ENCODE data around the gene RFX4.
"Not testable (repeated sequence)": the region's sequence is repeated elsewhere in the genome, so short reads cannot be mapped to it uniquely, and the experiment has no call there.

RFX4 gene

GRCh38 chr12:106647793-106648514 is 65.2 kb downstream of the RFX4 start:
- no peak for DNase-seq

- no peak for DNase-seq
Measured at GRCh38 chr12:106648736-106649135, 65.9 kb downstream of the RFX4 start.

- no peak for DNase-seq
Measured at GRCh38 chr12:106651552-106651951, 68.7 kb downstream of the RFX4 start.

GRCh38 chr12:106652510-106653015 is 69.8 kb downstream of the RFX4 start:
- no peak for DNase-seq

DNA sequence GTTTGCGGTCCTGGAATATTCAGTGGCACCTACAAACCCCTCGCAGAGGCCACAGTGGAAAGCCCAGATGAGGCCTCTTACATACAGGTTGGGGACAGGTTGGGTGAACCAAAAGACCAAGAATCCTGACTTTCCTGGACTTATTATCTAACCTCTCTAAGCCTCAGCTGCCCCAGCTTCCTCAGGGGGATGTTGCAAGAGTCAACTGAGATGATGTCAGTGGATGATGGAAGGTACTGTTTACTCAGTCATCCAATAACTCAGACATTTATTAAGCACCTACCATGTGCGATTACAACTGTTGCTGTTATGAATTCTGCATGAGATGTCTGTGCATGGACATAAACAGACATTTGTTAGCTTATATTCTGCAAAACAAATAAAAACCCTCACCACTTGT is 72.8 kb downstream of the RFX4 start:
- DNase-seq, result no peak

GRCh38 chr12:106657488-106657887 is 74.7 kb downstream of the RFX4 start:
- no peak for DNase-seq

DNA sequence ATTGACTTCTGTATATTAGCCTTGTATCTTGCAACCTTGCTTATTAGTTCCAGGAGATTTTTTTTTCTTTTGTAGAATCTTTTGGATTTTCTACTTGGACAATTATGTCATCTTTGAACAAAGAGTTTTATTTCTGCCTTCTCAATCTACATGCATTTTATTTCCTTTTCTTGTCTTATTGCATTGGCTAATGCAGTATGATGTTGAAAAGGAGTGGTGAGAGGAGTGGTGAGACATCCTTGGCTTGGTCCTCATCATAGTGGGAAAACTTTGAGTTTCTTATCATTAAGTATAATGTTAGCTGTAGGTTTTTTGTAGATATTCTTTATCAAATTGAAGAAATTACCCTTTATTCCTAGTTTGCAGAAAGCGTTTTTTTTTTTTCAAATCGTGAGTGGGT is 80.6 kb downstream of the RFX4 start:
- DNase-seq, result no peak

GRCh38 chr12:106669216-106669615 is 86.4 kb downstream of the RFX4 start:
- DNase-seq, result no peak

- no peak for DNase-seq
Measured at GRCh38 chr12:106670131-106670530, 87.3 kb downstream of the RFX4 start.

DNA sequence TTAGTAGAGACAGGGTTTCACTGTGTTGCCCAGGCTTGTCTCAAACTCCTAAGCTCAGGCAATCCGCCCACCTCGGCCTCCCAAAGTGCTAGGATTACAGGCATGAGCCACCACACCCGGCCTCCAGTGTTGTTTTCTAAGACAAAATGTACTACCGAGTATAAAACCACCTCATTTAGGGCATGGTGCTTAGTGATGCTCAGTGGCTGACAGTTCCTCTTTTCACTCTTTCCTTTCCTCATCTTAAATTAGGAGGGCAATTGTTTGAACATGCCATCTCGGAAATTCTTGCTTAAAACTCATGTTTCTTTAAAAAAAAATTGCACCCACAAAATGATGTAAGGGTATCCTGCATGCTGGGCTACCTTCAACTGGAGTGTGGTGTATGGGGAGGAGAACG is 89.0 kb downstream of the RFX4 start:
- no peak for DNase-seq

- no peak for DNase-seq
Measured at GRCh38 chr12:106672314-106673025, 89.7 kb downstream of the RFX4 start.

DNA sequence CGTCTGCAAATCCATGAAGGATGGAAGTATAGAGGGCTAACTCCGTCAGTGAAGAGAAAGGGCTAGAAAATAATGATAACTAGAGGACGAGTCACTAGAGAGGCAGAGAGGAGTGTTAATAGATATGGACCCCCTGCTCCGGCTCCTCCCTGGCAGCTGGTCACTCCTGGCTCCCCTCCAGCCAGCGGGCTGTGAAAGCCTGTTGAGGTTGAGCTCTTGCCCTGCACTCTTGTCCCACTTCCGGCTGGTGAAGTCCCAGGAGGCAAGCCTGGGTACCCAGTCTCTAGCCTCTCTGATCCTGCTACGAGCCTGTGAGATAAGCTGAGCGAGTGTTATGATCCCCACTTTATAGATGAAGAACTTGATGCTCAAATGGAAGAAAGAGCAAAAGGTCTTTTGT is 90.3 kb downstream of the RFX4 start:
- no peak for DNase-seq

DNA sequence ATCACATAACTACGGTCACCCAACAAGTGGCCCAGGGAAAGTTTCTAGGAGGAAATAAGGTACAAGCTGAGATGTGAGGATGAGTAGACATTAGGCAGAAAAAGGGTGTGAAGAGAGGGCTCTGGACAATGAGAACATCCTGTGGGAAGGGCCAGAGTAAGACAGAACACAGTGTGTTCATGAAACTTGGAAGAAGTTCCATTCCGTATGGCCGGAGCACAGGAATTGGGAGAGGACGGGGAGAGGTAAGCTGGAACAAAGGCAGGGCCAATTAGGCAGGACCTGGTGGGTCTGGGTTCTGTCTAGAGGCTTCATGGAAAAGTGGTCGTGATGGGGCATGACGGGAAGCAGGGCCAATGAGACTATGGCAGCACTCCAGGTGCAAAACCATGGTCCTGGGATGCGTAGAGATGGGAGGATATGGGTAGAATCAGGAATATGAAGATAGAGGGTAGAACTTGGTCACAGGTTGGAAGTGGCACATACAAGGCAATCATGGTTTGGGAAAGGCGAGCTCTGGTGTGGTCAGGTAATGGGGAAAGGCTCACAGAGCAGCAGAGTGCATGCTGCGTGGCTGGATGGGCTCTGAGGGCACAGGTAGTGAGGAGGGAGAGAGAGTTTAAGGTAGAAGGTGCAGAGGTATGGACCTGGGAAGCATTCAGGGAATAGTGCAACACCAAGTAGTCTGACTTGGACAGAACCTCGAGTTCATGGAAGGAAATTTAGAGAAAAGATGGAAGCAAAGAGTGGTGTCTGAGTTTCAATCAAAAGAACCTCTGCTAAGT is 93.0 kb downstream of the RFX4 start:
- DNase-seq, result no peak

GRCh38 chr12:106679574-106679973 is 96.8 kb downstream of the RFX4 start:
- no peak for DNase-seq

GRCh38 chr12:106680280-106680679 is 97.5 kb downstream of the RFX4 start:
- no peak for DNase-seq

- no peak for DNase-seq
Measured at GRCh38 chr12:106681210-106681609, 98.4 kb downstream of the RFX4 start.

- no peak for DNase-seq
Measured at GRCh38 chr12:106682594-106683234, 99.9 kb downstream of the RFX4 start.

GRCh38 chr12:106684497-106684896 is 101.7 kb downstream of the RFX4 start:
- DNase-seq, result no peak

DNA sequence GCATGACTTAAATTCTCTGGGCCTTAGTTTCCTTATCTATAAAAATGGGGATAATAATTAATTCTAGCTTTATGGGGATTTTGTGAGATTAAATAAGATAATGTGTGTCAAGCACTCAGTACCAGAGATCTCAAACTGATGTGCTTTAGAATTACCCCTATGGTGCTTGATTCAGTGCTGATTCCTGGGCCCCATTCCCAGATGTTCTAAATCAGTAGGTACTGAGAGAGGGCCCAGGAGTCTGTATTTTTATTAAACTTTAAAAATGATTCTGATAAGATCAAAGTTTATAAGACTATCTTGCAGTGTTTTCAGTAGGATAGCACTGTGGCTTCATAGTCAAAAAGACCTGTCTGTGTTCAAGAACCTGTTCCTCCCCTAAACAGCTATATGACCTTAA is 102.6 kb downstream of the RFX4 start:
- DNase-seq, result no peak

- no peak for DNase-seq
Measured at GRCh38 chr12:106687672-106688071, 104.9 kb downstream of the RFX4 start.

- no peak for DNase-seq
Measured at GRCh38 chr12:106690569-106691305, 107.9 kb downstream of the RFX4 start.

DNA sequence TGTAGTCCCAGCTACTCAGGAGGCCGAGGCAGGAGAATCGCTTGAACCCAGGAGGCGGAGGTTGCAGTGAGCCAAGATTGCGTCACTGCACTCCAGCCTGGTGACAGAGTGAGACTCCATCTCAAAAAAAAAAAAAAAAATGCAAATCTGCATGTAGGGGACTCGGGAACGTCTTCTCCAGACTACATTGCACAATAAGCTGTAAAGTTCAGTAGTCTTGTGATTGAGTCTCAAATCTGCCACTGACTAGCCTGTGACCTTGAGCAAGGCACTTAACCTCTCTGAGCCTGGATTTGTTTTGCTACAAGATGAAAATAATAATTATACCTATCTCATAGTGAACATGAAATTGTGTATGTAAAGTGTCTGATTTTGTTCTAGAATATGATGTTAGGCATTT is 109.2 kb downstream of the RFX4 start:
- not testable (repeated sequence) for DNase-seq
